Measurements from ENCODE around the gene DENND4A.

The DENND4A gene

DNA sequence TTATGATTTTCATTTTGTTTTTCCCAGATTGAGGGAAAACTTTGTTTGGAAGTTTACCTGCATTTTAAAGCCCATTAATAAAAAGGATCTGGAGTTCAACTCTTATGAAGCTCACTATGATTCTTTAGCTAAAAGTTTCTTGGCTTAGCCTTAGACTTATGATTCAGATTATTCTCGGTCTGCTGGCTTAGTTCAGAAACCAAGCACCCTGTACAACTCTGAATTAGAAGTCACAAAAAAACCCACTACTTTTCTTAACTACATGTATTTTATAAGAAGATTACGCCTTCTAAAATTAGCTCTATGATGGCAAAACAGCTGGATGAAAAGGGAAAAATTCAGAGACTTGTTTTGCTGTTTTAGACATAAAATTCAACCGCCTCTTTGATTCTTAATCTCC is 14.3 kb upstream of the DENND4A start:
- TF ChIP-seq, protein P1, sequence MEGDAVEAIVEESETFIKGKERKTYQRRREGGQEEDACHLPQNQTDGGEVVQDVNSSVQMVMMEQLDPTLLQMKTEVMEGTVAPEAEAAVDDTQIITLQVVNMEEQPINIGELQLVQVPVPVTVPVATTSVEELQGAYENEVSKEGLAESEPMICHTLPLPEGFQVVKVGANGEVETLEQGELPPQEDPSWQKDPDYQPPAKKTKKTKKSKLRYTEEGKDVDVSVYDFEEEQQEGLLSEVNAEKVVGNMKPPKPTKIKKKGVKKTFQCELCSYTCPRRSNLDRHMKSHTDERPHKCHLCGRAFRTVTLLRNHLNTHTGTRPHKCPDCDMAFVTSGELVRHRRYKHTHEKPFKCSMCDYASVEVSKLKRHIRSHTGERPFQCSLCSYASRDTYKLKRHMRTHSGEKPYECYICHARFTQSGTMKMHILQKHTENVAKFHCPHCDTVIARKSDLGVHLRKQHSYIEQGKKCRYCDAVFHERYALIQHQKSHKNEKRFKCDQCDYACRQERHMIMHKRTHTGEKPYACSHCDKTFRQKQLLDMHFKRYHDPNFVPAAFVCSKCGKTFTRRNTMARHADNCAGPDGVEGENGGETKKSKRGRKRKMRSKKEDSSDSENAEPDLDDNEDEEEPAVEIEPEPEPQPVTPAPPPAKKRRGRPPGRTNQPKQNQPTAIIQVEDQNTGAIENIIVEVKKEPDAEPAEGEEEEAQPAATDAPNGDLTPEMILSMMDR (IDR thresholded peaks at IDR 0.05; ENCODE audit: insufficient read depth, low read depth, low read length, missing control alignments), result no peak
- H3K4me3 ChIP-seq (ENCODE audit: low read length), result no peak overlapping the region
- no peak for DNase-seq (ENCODE audit: low read depth)

DNA sequence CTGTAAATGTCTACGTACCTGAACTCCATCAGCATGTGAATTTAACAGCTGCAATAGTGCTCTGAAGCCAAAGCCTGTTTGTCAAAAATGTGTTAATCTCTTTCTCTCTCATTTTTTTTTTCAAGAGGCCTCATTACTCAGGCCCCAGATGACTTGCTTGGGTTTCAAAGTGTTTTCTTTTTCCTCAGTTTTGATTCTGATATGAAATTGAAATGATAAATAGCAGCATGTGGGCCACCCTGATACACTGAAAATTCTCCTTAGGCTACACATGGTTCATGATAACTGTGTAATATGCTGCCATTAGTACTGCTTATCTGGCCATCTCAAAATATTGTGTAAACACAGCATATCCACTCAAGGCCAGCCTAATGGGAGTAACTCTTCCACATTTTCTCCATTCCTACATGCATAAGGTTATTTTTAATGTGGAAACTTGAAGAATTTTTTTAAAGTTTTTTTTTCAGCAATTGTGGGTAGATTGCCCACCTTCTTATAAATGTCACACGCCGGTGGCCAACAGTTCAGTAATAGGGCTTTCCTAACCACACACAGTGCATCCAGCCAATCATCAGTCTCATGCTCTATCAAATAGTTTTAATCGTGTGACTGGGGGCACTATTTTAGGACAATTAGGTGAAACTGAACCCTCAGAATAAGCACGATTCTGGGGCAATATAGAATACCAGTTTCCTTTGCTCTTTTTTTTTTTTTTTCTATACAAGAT is 13.1 kb upstream of the DENND4A start:
- TF ChIP-seq, protein P1 (IDR thresholded peaks at IDR 0.05; ENCODE audit: insufficient read depth, low read depth, low read length, missing control alignments), result no peak
- no peak overlapping the region for H3K4me3 ChIP-seq (ENCODE audit: low read length)
- DNase-seq (ENCODE audit: low read depth), result no peak

DNA sequence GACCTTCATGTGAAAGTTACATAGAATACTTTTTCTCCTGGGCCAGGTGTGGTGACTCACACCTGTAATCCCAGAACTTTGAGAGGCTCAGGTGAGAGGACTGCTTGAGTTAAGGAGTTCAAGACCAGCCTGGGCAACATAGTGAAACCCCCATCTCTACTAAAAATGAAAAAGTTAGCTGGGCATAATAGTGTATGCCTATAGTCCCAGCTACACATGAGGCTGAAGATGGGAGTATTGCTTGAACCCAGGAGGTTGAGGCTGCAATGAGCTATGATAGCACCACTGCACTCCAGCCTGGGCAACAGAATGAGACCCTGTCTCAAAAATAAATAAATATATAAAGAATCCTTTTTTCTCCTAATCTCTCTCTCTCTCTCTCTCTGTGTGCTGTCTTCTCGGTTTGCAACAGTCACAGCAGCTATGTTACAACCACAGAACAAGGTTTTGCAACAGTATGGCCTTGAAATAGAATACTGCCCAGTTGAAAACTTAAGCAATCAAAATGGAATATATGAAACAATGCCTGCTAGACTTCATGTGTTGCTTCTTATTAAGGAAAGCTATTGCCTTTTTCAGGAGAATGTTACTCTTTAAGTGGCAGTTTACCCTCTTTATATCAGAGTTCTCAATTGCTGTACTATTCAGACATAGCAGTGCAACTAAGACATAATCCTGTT is 12.3 kb upstream of the DENND4A start:
- DNase-seq (ENCODE audit: low read depth), result peak; percentile 24
- TF ChIP-seq, protein P1 (IDR thresholded peaks at IDR 0.05; ENCODE audit: insufficient read depth, low read depth, low read length, missing control alignments), result no peak
- H3K4me3 ChIP-seq (ENCODE audit: low read length), result no peak overlapping the region

DNA sequence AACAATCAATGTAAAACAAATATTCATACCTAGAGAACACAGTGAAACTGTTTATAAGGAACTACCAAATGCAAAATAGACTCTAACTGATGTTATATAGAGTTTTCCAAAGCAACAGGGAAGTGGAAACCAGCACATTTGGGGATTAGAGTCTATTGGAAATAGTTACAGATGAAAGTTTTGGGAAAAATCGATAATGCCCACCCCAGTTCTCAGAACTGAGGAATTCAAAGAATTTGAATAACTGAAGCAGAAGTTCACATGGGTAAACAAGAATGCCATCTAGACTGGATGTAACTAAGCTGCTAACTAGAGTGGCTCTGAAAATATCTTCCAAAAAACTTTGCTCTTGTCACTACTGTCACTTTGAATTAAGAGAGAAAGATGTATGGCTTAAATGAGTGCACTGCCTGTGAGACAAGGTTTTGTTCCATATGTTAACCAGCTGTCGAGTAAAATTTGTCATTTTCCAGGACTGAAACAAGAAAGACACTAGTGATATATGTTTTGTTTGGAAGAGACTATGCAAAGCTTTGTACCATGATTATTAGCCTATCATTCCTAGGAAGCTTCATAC is 9.2 kb upstream of the DENND4A start:
- no peak for DNase-seq (ENCODE audit: low read depth)
- no peak overlapping the region for H3K4me3 ChIP-seq (ENCODE audit: low read length)
- TF ChIP-seq, protein P1 (IDR thresholded peaks at IDR 0.05; ENCODE audit: insufficient read depth, low read depth, low read length, missing control alignments), result no peak

DNA sequence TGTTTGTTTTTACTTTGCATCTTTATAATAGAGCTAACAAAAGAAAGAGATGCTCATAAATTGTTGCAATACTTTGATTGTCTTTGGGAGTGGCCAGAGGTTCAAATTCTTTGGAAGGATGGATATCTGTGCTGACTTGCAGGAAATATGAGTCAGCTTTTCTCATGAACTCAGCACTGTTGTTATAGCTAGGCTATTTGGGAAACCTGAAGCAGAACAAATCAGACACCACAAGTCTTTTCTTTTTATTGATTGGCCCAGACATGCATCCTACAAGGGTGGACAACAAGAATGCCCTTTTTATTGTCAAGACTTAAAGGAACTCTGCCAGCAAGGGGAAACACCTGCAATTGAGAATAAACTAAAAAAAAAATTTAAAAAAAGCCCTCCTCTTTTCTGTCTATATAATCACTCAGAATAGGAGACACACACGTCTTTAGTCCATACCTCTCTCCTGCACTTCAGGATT is 4.6 kb upstream of the DENND4A start:
- TF ChIP-seq, protein P1 (IDR thresholded peaks at IDR 0.05; ENCODE audit: insufficient read depth, low read depth, low read length, missing control alignments), result no peak
- DNase-seq (ENCODE audit: low read depth), result peak; percentile 95
- H3K4me3 ChIP-seq (ENCODE audit: low read length), result no peak overlapping the region

DNA sequence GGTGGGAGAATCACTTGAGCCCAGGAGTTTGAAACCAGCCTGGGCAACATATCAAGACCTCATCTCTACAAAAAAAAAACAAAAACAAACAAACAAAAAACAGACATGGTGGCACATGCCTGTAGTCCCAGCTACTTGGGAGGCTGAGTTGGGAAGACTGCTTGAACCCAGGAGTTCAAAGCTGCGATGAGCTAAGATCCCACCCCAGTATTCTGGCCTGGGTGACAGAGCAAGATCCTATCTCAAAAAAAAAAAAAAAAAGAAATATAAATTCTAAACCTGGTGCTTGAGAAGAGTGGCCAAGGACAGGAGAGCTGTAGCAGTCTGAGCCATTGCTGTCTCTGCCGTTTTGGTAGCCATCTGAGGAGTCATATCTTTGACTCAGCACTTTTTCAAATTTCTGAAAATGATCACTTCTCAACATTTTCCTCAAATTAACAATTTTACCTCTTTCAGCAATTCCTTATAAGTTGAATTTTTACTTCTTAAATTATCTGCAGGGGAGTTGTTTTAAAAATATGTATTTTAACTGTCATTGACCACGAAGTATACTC is 3.6 kb upstream of the DENND4A start:
- DNase-seq (ENCODE audit: low read depth), result no peak
- TF ChIP-seq, protein P1 (IDR thresholded peaks at IDR 0.05; ENCODE audit: insufficient read depth, low read depth, low read length, missing control alignments), result no peak
- no peak overlapping the region for H3K4me3 ChIP-seq (ENCODE audit: low read length)

All from epithelial cell of esophagus (primary cell).